GM23338 (cell line): Measurements from ENCODE around the gene CLEC6A.

ENCODE experiments used
- CTCF ChIP-seq, 2 experiments: fragments of 200-600 bp in 1 of 2; sonication (generic) in 1 of 2; conservative IDR thresholded peaks; 2 replicates each; pipeline versions ENCODE4 v1.5.1 to v1.6.1; 2016 to 2017; ENCODE audit warnings: antibody characterized with exemption in 2 of 2, low read depth in 2 of 2, mild to moderate bottlenecking in 2 of 2, moderate library complexity in 1 of 2
- POLR2AphosphoS5 ChIP-seq: IDR thresholded peaks from 2 replicates; pipeline ENCODE4 v1.6.1; 2016; ENCODE audit warnings: antibody characterized with exemption, low read depth

DNA sequence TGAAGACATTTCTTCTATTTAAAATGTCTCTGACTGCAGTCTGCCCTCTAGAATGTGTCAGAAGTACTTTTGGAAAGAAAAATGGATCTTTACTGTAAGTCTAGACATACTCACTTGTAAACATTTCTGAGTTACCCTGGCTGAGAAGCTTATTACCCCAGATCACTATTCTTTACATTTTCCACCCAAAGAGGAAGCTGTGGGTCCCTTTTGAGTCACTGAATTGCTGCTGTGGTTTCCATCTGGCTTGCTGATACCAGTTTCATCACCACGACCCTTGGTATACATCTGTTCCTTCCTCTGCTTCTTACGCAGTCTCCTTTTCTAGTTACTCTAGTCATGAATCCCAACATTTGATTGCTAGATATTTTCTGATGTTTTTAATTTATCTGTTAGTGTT is 37.3 kb downstream of the CLEC6A start:
- TF ChIP-seq CTCF (conservative IDR thresholded peaks at IDR 0.05; ENCODE audit: low read depth in 2 of 2) (no peak), POLR2AphosphoS5 (no peak)
